Measurements from ENCODE around the gene SCN1A.

DNA sequence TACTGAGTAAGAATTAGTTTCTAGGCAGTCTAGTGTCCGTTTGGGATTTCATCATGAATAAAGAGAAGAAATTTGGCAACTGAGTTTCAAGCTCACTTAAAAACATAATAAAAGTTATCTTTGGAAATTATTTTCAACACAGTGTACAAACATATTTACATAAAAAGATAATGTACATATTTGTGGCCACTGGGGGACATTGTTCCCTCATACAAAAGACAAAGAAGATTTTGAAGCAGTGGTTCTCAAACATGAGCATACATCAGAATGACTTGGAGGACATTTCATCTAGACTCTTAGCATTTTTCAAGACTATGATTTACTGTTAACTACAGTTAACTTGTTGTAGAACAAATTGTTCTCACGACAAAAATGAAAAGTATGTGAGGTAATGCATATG lies 158.6 kb downstream of the SCN1A start:
- TF ChIP-seq SP1 (IDR thresholded peaks at IDR 0.05; ENCODE audit: low read depth, low read length) (no peak), POLR2A (IDR thresholded peaks at IDR 0.05; ENCODE audit: control extremely low read depth in 1 of 2, low read depth in 2 of 2, low read length in 2 of 2) (no peak)
- TF ChIP-seq, protein P1, sequence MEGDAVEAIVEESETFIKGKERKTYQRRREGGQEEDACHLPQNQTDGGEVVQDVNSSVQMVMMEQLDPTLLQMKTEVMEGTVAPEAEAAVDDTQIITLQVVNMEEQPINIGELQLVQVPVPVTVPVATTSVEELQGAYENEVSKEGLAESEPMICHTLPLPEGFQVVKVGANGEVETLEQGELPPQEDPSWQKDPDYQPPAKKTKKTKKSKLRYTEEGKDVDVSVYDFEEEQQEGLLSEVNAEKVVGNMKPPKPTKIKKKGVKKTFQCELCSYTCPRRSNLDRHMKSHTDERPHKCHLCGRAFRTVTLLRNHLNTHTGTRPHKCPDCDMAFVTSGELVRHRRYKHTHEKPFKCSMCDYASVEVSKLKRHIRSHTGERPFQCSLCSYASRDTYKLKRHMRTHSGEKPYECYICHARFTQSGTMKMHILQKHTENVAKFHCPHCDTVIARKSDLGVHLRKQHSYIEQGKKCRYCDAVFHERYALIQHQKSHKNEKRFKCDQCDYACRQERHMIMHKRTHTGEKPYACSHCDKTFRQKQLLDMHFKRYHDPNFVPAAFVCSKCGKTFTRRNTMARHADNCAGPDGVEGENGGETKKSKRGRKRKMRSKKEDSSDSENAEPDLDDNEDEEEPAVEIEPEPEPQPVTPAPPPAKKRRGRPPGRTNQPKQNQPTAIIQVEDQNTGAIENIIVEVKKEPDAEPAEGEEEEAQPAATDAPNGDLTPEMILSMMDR (IDR thresholded peaks at IDR 0.05; ENCODE audit: control extremely low read depth in 1 of 3, insufficient read depth in 1 of 3, low read depth in 1 of 3, low read length in 3 of 3): no peak
